ENCODE measurements around the gene MALL. TPM values are rescaled to one million over a fixed set of nuclear protein-coding genes. Genes with fewer than 3 reads are reported as not detected.

Gene MALL
- total and polyA plus RNA-seq, 10 of the 15 experiments (the other 5 are each of a cell fraction or from before 2014, with no cell fraction given) = 0.26 TPM; not detected in 9

DNA sequence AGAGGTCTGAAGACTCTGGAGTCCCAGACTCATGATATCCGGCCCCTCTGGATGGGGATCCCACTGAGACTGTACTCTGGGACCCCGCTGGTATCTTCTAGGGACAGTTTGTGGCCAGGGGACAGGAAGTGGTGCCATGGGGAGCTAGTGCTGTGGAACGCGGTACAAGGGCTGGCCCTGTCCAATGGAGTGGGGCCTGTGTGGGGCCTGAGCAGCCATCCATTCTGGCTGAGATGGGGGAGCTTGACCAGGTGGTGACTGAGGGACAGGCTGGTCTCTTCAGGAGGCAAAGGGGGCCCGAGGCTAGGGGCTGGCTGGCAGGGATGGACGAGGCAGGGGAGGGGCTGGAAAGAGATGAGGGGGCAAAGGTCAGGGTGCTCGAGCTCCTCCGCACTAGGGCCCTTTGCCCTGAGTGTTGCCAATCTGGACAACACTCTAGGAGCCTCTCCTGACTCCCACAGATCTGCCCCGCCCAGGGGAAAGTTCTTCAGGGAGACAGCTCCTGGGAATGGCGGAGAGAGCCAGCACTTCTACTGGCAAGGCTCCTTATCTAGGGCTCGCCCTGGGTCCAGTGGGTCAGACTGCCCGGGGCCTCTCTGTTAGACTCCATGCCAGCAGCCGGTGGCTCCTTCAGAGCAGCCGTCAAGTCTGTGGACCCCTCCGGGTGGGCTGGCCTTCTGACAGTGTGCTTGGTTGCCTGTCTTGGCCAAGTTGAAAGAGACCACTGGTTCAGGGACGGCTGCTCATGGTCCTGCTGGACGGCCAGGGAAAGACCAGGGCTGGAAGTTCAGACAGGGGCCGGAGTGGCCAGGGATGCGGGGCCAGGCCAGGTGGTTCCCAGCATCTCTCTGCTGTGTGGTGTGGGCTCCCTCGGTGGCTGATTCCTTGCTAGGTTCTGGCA lies 12.3 kb downstream of the MALL start:
- Histone ChIP-seq H4K20me1 (ENCODE audit: control insufficient read depth, insufficient read depth) (no peaks in the 10 kb centered on the region), H3K36me3 (ENCODE audit: control insufficient read depth in 2 of 2, insufficient read depth in 2 of 2, low read length in 1 of 2) (no peaks in the 10 kb centered on the region), H3K79me2 (ENCODE audit: control insufficient read depth, insufficient read depth, low read length) (no peaks in the 10 kb centered on the region), H3K4me2 (ENCODE audit: control insufficient read depth, insufficient read depth) (no peak overlapping the region), H3K4me3 (no peak overlapping the region), H2AFZ (ENCODE audit: control insufficient read depth, low read depth, low read length) (no peak overlapping the region), H3K4me1 (ENCODE audit: control insufficient read depth, insufficient read depth, low read length) (no peaks in the 10 kb centered on the region), H3K27ac (ENCODE audit: control insufficient read depth, insufficient read depth) (no peak overlapping the region), H3K9me3 (replicated peaks; ENCODE audit: control insufficient read depth, insufficient read depth, low read length) (no peaks in the 10 kb centered on the region), H3K9ac (ENCODE audit: control insufficient read depth, insufficient read depth, low read length) (no peak overlapping the region), H3K27me3 (replicated peaks in 1 of 2; ENCODE audit: control insufficient read depth in 2 of 2, insufficient read depth in 2 of 2, low read length in 1 of 2) (peaks cover 2 to 6% of the 10 kb centered on the region in 2 experiments; a peak in 3 of 4 replicates)
- in situ Hi-C loops (cut with MboI) (no loop called here), intact Hi-C loops (cut with micrococcal nuclease; ENCODE audit: unreplicated experiment) (no loop called here)
- SMC1A ChIA-PET (ENCODE audit: uncharacterized antibody, unreplicated experiment) = no interaction called here
- RAD21 ChIA-PET (ENCODE audit: unreplicated experiment) = no interaction called here
- CTCF ChIA-PET = no interaction called here
- DNase-seq (ENCODE audit: low read depth, low spot score) (no peak), FAIRE-seq (no peak), ATAC-seq (no peak)
- no TSS peak for BruUV-seq (replicated peaks)
- TF ChIP-seq JUNB (IDR thresholded peaks at IDR 0.05) = no peak
- TF ChIP-seq JUND (IDR thresholded peaks at IDR 0.05; ENCODE audit: low read depth, low read length) = no peak
- no peak for TF ChIP-seq NBN (IDR thresholded peaks at IDR 0.05)
- TF ChIP-seq NRF1 (conservative IDR thresholded peaks at IDR 0.05; ENCODE audit: low read depth, low read length) = no peak
- TF ChIP-seq RFX5 (IDR thresholded peaks at IDR 0.05; ENCODE audit: low read depth, low read length) = no peak
- TF ChIP-seq, protein P1, sequence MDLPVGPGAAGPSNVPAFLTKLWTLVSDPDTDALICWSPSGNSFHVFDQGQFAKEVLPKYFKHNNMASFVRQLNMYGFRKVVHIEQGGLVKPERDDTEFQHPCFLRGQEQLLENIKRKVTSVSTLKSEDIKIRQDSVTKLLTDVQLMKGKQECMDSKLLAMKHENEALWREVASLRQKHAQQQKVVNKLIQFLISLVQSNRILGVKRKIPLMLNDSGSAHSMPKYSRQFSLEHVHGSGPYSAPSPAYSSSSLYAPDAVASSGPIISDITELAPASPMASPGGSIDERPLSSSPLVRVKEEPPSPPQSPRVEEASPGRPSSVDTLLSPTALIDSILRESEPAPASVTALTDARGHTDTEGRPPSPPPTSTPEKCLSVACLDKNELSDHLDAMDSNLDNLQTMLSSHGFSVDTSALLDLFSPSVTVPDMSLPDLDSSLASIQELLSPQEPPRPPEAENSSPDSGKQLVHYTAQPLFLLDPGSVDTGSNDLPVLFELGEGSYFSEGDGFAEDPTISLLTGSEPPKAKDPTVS (IDR thresholded peaks at IDR 0.05; ENCODE audit: low read depth, low read length) = no peak
- TF ChIP-seq SMC3 (IDR thresholded peaks at IDR 0.05; ENCODE audit: borderline replicate concordance, low read length) = no peak
- no peak for TF ChIP-seq POLR2AphosphoS5 (IDR thresholded peaks at IDR 0.05; ENCODE audit: low read length)
- TF ChIP-seq HDAC2 (IDR thresholded peaks at IDR 0.05) = no peak
- no peak for TF ChIP-seq KDM1A (IDR thresholded peaks at IDR 0.05; ENCODE audit: borderline replicate concordance)
- no peak for TF ChIP-seq TARDBP (IDR thresholded peaks at IDR 0.05; ENCODE audit: borderline replicate concordance)
- no peak for TF ChIP-seq SUPT20H (IDR thresholded peaks at IDR 0.05; ENCODE audit: borderline replicate concordance, control insufficient read depth, low read depth, low read length)
- TF ChIP-seq, protein P2, sequence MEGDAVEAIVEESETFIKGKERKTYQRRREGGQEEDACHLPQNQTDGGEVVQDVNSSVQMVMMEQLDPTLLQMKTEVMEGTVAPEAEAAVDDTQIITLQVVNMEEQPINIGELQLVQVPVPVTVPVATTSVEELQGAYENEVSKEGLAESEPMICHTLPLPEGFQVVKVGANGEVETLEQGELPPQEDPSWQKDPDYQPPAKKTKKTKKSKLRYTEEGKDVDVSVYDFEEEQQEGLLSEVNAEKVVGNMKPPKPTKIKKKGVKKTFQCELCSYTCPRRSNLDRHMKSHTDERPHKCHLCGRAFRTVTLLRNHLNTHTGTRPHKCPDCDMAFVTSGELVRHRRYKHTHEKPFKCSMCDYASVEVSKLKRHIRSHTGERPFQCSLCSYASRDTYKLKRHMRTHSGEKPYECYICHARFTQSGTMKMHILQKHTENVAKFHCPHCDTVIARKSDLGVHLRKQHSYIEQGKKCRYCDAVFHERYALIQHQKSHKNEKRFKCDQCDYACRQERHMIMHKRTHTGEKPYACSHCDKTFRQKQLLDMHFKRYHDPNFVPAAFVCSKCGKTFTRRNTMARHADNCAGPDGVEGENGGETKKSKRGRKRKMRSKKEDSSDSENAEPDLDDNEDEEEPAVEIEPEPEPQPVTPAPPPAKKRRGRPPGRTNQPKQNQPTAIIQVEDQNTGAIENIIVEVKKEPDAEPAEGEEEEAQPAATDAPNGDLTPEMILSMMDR (IDR thresholded peaks at IDR 0.05 in 2 of 3, conservative IDR thresholded peaks at IDR 0.05 in 1 of 3; ENCODE audit: control insufficient read depth in 2 of 3, extremely low read depth in 1 of 3, insufficient read depth in 1 of 3, low read depth in 3 of 3, low read length in 3 of 3) = no peak
- TF ChIP-seq, protein P3, sequence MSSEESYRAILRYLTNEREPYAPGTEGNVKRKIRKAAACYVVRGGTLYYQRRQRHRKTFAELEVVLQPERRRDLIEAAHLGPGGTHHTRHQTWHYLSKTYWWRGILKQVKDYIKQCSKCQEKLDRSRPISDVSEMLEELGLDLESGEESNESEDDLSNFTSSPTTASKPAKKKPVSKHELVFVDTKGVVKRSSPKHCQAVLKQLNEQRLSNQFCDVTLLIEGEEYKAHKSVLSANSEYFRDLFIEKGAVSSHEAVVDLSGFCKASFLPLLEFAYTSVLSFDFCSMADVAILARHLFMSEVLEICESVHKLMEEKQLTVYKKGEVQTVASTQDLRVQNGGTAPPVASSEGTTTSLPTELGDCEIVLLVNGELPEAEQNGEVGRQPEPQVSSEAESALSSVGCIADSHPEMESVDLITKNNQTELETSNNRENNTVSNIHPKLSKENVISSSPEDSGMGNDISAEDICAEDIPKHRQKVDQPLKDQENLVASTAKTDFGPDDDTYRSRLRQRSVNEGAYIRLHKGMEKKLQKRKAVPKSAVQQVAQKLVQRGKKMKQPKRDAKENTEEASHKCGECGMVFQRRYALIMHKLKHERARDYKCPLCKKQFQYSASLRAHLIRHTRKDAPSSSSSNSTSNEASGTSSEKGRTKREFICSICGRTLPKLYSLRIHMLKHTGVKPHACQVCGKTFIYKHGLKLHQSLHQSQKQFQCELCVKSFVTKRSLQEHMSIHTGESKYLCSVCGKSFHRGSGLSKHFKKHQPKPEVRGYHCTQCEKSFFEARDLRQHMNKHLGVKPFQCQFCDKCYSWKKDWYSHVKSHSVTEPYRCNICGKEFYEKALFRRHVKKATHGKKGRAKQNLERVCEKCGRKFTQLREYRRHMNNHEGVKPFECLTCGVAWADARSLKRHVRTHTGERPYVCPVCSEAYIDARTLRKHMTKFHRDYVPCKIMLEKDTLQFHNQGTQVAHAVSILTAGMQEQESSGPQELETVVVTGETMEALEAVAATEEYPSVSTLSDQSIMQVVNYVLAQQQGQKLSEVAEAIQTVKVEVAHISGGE (CRISPR knock-in tag; IDR thresholded peaks at IDR 0.05) = no peak
- no peak for TF ChIP-seq SIX5 (IDR thresholded peaks at IDR 0.05; ENCODE audit: low read depth, low read length, severe bottlenecking)
- no peak for TF ChIP-seq TCF12 (IDR thresholded peaks at IDR 0.05; ENCODE audit: low read depth, low read length)
- TF ChIP-seq ASH2L (IDR thresholded peaks at IDR 0.05; ENCODE audit: borderline replicate concordance, low read depth) = no peak
- POLR2A ChIA-PET = no interaction called here
- WGBS (ENCODE audit: insufficient coverage, insufficient replicate concordance, low lambda C conversion rate, missing lambda C conversion rate) = 30% methylated on average over 20 of the region's 20 CpGs
